Ovary (tissue), 9 donors: Measurements from ENCODE around the gene ECEL1. TPM values are rescaled to one million over a fixed set of nuclear protein-coding genes. Genes with fewer than 3 reads are reported as not detected.
"Not testable (repeated sequence)": the region's sequence is repeated elsewhere in the genome, so short reads cannot be mapped to it uniquely, and the experiment has no call there.

Experiments used
- DNase-seq, 5 donors: peaks; one replicate each; pipeline ENCODE4 v3.0.0-alpha.2; 2019 to 2020
- H3K27ac ChIP-seq, 2 donors: fragments of 200-600 bp; one replicate each; pipeline versions ENCODE4 v1.5.1 to v1.8.0; 2019 to 2022
- H3K27me3 ChIP-seq: fragments of 200-600 bp; one replicate; pipeline ENCODE4 v1.8.0; 2022
- H3K36me3 ChIP-seq: fragments of 200-600 bp; sonication (generic); one replicate; pipeline ENCODE4 v1.5.1; 2019
- H3K4me1 ChIP-seq: one replicate; pipeline ENCODE4 v1.8.1; 2013; ENCODE audit warnings: mild to moderate bottlenecking, moderate library complexity; ENCODE audit not compliant: insufficient read depth
- H3K4me3 ChIP-seq: fragments of 200-600 bp; sonication (generic); one replicate; pipeline ENCODE4 v1.5.1; 2017
- H3K9me3 ChIP-seq, 2 donors: fragments of 200-600 bp in 1 of 2; sonication (generic) in 1 of 2; one replicate each; pipeline versions ENCODE4 v1.5.1 to v1.8.1; 2013 to 2019; ENCODE audit warnings: mild to moderate bottlenecking in 1 of 2, moderate library complexity in 1 of 2
- EP300 ChIP-seq: sonication (generic); formaldehyde crosslinking; IDR thresholded peaks from one replicate; pipeline ENCODE4 v1.6.1; 2017; ENCODE audit warnings: antibody characterized with exemption
- POLR2A ChIP-seq: fragments of 450-650 bp; IDR thresholded peaks from one replicate; pipeline ENCODE4 v1.6.1; 2017; ENCODE audit warnings: antibody characterized with exemption, mild to moderate bottlenecking, moderate library complexity
- WGBS, 3 donors: extraction: QIAGEN DNeasy Blood & Tissue Kit in 1 of 3; methylation state at CpG; one replicate each; pipeline versions ENCODE4 v1.1.5 to v1.1.7; 2013 to 2017; 5-methylcytosine and 5-hydroxymethylcytosine counted together
- intact Hi-C, 4 donors: fragments of 100-400 bp; cut with DNase I; formaldehyde crosslinking; loops; one replicate each; pipeline versions ENCODE4 v1.11.0 to v1.15.1; 2022 to 2023
- polyA plus RNA-seq, 2 donors: library from polyadenylated mRNA; stranded (reverse); fragments of 200-250 nt in 1 of 2; fragments of 350-450 nt in 1 of 2; fragmentation: Illumina TruSeq in 1 of 2; extraction: RNeasy Lipid Tissue Mini Kit (QIAGEN cat#74804) in 1 of 2; gene quantifications; one replicate each; pipeline ENCODE4 v1.2.3, GENCODE V29; 2013 to 2014
- total RNA-seq, 7 donors: library from RNA; depleted of rRNA in 2 of 7; stranded (reverse); fragments of >200 nt in 2 of 7; fragmentation: NEBNext Ultra II Directional in 3 of 7; extraction: Animal tissue kit (Norgen Biotek cat#: 25700) in 3 of 7; gene quantifications; one replicate each; pipeline versions ENCODE4 v1.1.0 to v1.2.4, GENCODE V29; 2016 to 2023
- TF ChIP-seq, protein P1 (sequence below), 3 donors: fragments of 450-650 bp in 2 of 3; fragments of 200-600 bp in 1 of 3; IDR thresholded peaks; one replicate each; pipeline versions ENCODE4 v1.5.1 to v1.8.0; 2016 to 2022; ENCODE audit warnings: antibody characterized with exemption in 3 of 3, mild to moderate bottlenecking in 1 of 3
- donor health status: DM: no; HTN: no; CAD: no; lungs with moderate emphysema.
- donor health status: DM: no; HTN: no; CAD: no.
- donor health status: Bipolar disorder and iron deficiency.
- donor health status: DM: yes; HTN: yes; CAD: no.
- donor health status: DM: no; HTN: no; CAD: no.
- donor health status: DM: yes; HTN: yes; CAD: no.

Gene ECEL1
- total and polyA plus RNA-seq, 9 donors, result 2.4 to 251 (median 46.3) TPM

GRCh38 chr2:232533944-232534710 is 46.5 kb upstream of the ECEL1 start:
- TF ChIP-seq POLR2A, result no peak
- TF ChIP-seq, protein P1, sequence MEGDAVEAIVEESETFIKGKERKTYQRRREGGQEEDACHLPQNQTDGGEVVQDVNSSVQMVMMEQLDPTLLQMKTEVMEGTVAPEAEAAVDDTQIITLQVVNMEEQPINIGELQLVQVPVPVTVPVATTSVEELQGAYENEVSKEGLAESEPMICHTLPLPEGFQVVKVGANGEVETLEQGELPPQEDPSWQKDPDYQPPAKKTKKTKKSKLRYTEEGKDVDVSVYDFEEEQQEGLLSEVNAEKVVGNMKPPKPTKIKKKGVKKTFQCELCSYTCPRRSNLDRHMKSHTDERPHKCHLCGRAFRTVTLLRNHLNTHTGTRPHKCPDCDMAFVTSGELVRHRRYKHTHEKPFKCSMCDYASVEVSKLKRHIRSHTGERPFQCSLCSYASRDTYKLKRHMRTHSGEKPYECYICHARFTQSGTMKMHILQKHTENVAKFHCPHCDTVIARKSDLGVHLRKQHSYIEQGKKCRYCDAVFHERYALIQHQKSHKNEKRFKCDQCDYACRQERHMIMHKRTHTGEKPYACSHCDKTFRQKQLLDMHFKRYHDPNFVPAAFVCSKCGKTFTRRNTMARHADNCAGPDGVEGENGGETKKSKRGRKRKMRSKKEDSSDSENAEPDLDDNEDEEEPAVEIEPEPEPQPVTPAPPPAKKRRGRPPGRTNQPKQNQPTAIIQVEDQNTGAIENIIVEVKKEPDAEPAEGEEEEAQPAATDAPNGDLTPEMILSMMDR (IDR thresholded peaks at IDR 0.05), result no peak
- no peak for TF ChIP-seq EP300
- Histone ChIP-seq H3K27me3 (no peaks in the 10 kb centered on the region), H3K27ac (no peak overlapping the region), H3K4me3 (no peak overlapping the region), H3K4me1 (no peaks in the 10 kb centered on the region), H3K9me3 (peaks cover 0 to 3% of the 10 kb centered on the region in 2 donors), H3K36me3 (no peaks in the 10 kb centered on the region)
- peak in 2 of 5 donors; percentile 12 to 37 for DNase-seq
- WGBS, 3 donors, result 20 to 23% (median 23%) methylated on average over 13 of the region's 13 CpGs
- intact Hi-C loops, result no loop called here

DNA sequence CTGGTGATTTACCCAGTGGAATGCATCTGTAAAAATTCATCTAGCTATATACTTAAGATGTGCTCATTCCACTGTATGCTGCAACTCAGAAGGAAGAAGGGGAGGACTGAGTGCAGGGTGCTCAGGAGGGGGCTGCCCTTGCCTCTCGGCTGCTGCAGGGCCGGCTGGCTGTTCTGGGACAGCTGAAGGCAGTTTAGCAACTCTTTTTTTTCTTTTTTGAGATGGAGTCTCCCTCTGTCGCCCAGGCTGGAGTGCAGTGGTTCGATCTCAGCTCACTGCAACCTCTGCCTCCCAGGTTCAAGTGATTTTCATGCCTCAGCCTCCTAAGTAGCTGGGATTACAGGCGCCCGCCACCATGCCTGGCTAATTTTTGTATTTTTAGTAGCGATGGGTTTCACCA is 45.2 kb upstream of the ECEL1 start:
- H3K4me3 ChIP-seq, H3K36me3 ChIP-seq, intact Hi-C loops, H3K27me3 ChIP-seq, H3K4me1 ChIP-seq, H3K9me3 ChIP-seq, H3K27ac ChIP-seq: not testable (repeated sequence)
- WGBS, 3 donors, result 86 to 89% (median 86%) methylated on average over 7 of the region's 7 CpGs
- DNase-seq, result peak in 2 of 5 donors; percentile 1 to 5

DNA sequence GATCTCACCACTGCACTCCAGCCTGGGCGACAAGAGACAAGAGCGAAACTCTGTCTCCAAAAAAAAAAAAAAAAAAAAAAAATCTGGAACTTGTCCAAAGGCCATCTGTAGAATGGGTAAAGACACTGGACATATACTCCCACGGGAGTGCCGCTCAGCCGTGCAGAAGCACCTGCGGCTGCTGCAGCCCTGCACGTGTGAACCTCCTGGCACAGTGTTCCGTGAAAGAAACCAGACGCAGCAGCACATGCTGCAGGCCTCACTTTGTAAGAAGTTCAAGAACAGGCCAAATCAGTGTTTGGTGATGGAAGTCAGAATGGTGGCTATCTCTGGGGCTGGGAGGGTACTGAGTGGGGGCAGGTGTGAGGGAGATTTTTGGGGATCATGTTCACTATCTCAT is 44.8 kb upstream of the ECEL1 start:
- 42 to 59% (median 47%) methylated on average over 9 of the region's 9 CpGs for WGBS, 3 donors
- Histone ChIP-seq H3K36me3 (no peaks in the 10 kb centered on the region), H3K4me3 (no peak overlapping the region), H3K27ac (no peak overlapping the region), H3K27me3 (no peaks in the 10 kb centered on the region), H3K4me1 (no peaks in the 10 kb centered on the region), H3K9me3 (peaks cover 0 to 3% of the 10 kb centered on the region in 2 donors)
- peak in 2 of 5 donors; percentile 11 to 22 for DNase-seq
- intact Hi-C loops, result no loop called here
- no peak for TF ChIP-seq EP300
- TF ChIP-seq POLR2A, result no peak
- TF ChIP-seq, protein P1 (IDR thresholded peaks at IDR 0.05), result no peak

DNA sequence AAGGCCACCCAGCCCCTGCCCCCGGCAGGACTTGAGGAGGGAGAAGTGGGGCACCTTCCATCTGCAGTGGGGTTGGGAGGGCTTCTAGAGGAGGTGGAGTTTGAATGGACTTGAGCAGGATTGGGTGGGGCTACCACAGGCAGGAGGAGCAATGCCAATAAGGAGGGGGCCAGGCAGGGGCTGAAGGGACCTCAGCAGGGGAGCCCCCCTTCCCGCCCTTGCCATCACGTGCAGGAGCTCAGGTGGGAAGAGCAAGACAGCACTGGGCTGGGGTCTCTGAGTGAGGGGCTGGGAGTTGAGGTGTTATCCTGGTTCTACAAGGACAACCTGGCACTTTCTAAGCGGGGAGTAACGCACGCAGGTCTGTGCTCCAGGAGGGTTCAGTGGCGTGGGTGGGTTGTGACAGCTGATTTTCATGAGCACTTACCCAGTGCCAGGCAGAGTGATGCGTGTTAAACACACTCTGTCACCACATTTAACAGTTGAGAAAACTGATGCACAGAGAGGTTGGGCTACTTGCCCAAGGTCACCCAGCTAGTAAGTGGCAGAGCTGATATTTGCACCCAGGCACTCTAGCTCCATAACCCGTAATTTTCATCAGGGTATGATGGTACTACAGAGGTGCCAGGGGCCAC is 43.1 kb upstream of the ECEL1 start:
- TF ChIP-seq, protein P1 (IDR thresholded peaks at IDR 0.05), result no peak
- no peak for TF ChIP-seq EP300
- no peak for TF ChIP-seq POLR2A
- Histone ChIP-seq H3K9me3 (no peaks in the 10 kb centered on the region), H3K4me1 (no peaks in the 10 kb centered on the region), H3K36me3 (no peaks in the 10 kb centered on the region), H3K4me3 (no peak overlapping the region), H3K27ac (no peak overlapping the region), H3K27me3 (no peaks in the 10 kb centered on the region)
- DNase-seq, result peak in 2 of 5 donors; percentile 9 to 17
- intact Hi-C loops, result no loop called here
- 55 to 71% (median 64%) methylated on average over 9 of the region's 9 CpGs for WGBS, 3 donors
